GM21526 (cell line): Measurements from ENCODE around the gene SRCIN1.
"Not testable (repeated sequence)": the region's sequence is repeated elsewhere in the genome, so short reads cannot be mapped to it uniquely, and the experiment has no call there.

Experiments
- ATAC-seq: cut with Tn5 transposase; IDR thresholded peaks from one replicate; pipeline ENCODE4 v1.9.1; 2021; ENCODE audit warnings: moderate library complexity; ENCODE audit not compliant: unreplicated experiment, low FRiP score

Gene SRCIN1

GRCh38 chr17:38546396-38546795, 59.4 kb downstream of the SRCIN1 start:
- no peak for ATAC-seq

- no peak for ATAC-seq
Observed at GRCh38 chr17:38545531-38546225, 60.1 kb downstream of the SRCIN1 start.

GRCh38 chr17:38544839-38545209, 60.9 kb downstream of the SRCIN1 start:
- no peak for ATAC-seq

- no peak for ATAC-seq
Observed at GRCh38 chr17:38544175-38544838, 61.4 kb downstream of the SRCIN1 start.

GRCh38 chr17:38543403-38544174, 62.2 kb downstream of the SRCIN1 start:
- no peak for ATAC-seq

- ATAC-seq = no peak
Observed at GRCh38 chr17:38542286-38542685, 63.5 kb downstream of the SRCIN1 start.

GRCh38 chr17:38541281-38541680, 64.5 kb downstream of the SRCIN1 start:
- no peak for ATAC-seq

- ATAC-seq = no peak
Observed at GRCh38 chr17:38540514-38541045, 65.2 kb downstream of the SRCIN1 start.

- ATAC-seq = no peak
Observed at GRCh38 chr17:38539386-38539785, 66.4 kb downstream of the SRCIN1 start.

- no peak for ATAC-seq
Observed at GRCh38 chr17:38538906-38539305, 66.8 kb downstream of the SRCIN1 start.

GRCh38 chr17:38536661-38537060, 69.1 kb downstream of the SRCIN1 start:
- ATAC-seq = no peak

- ATAC-seq = no peak
Observed at GRCh38 chr17:38535886-38536285, 69.9 kb downstream of the SRCIN1 start.

GRCh38 chr17:38534498-38534885, 71.3 kb downstream of the SRCIN1 start:
- ATAC-seq = no peak

GRCh38 chr17:38533866-38534497, 71.8 kb downstream of the SRCIN1 start:
- ATAC-seq = no peak

- no peak for ATAC-seq
Observed at GRCh38 chr17:38533241-38533640, 72.5 kb downstream of the SRCIN1 start.

- ATAC-seq = no peak
Observed at GRCh38 chr17:38532451-38532850, 73.3 kb downstream of the SRCIN1 start.

GRCh38 chr17:38531761-38532160, 74.0 kb downstream of the SRCIN1 start:
- ATAC-seq = not testable (repeated sequence)

- ATAC-seq = not testable (repeated sequence)
Observed at GRCh38 chr17:38530856-38531255, 74.9 kb downstream of the SRCIN1 start.

GRCh38 chr17:38528141-38528540, 77.6 kb downstream of the SRCIN1 start:
- ATAC-seq = not testable (repeated sequence)

GRCh38 chr17:38526526-38526925, 79.2 kb downstream of the SRCIN1 start:
- ATAC-seq = not testable (repeated sequence)
